ENCODE results near the gene PTPN13.

Gene PTPN13

GRCh38 chr4:86853209-86853608 lies 259.1 kb downstream of the PTPN13 start:
- DNase-seq (ENCODE audit: low spot score) = no peak
- no peak for TF ChIP-seq CTCF (IDR thresholded peaks at IDR 0.05; ENCODE audit: extremely low read depth, missing control alignments)

- DNase-seq (ENCODE audit: low spot score) = no peak
- TF ChIP-seq CTCF (IDR thresholded peaks at IDR 0.05; ENCODE audit: extremely low read depth, missing control alignments) = no peak
Observed at GRCh38 chr4:86855572-86855971, 261.5 kb downstream of the PTPN13 start.

GRCh38 chr4:86856896-86857295 lies 262.8 kb downstream of the PTPN13 start:
- no peak for DNase-seq (ENCODE audit: low spot score)
- no peak for TF ChIP-seq CTCF (IDR thresholded peaks at IDR 0.05; ENCODE audit: extremely low read depth, missing control alignments)

GRCh38 chr4:86857341-86858052 lies 263.4 kb downstream of the PTPN13 start:
- TF ChIP-seq CTCF (IDR thresholded peaks at IDR 0.05; ENCODE audit: extremely low read depth, missing control alignments) = no peak
- no peak for DNase-seq (ENCODE audit: low spot score)
